Activated CD8-positive, alpha-beta T cell treated with anti-CD3 and anti-CD28 coated beads, Interleukin-2, amount 10 ng/mL, durations not matched to agents 7 days and 5 days (primary cell): ENCODE measurements around the gene OTULINL. TPM values are rescaled to one million over a fixed set of nuclear protein-coding genes. Genes with fewer than 3 reads are reported as not detected.

Experiments
- ATAC-seq: fragments of 150-1000 bp; cut with Tn5 transposase; one replicate; pipeline ENCODE4 v1.10.0; 2021; ENCODE audit warnings: moderate library complexity
- CTCF ChIA-PET: fragments of 350-600 bp; sonication (Branson Sonifier 250); formaldehyde crosslinking; loops from one replicate; lab custom pipeline; 2021; ENCODE audit warnings: antibody characterized with exemption; lab: Charles Lee
- POLR2A ChIA-PET: fragments of 350-600 bp; sonication (Branson Sonifier 250); formaldehyde crosslinking; loops from one replicate; lab custom pipeline; 2021; ENCODE audit warnings: antibody characterized with exemption; lab: Charles Lee
- DNase-seq: peaks from one replicate; pipeline ENCODE4 v3.0.0-alpha.2; 2020
- H3K27ac Mint-ChIP-seq: one replicate; pipeline ENCODE4 v1.8.0; 2021; ENCODE audit warnings: mild to moderate bottlenecking, mixed read lengths
- H3K27me3 Mint-ChIP-seq: one replicate; pipeline ENCODE4 v1.8.0; 2021; ENCODE audit warnings: low read depth, mixed read lengths
- H3K36me3 Mint-ChIP-seq: one replicate; pipeline ENCODE4 v1.8.0; 2021; ENCODE audit warnings: low read depth, mixed read lengths
- H3K4me1 Mint-ChIP-seq: one replicate; pipeline ENCODE4 v1.8.0; 2021; ENCODE audit warnings: low read depth, mixed read lengths
- H3K4me3 Mint-ChIP-seq: one replicate; pipeline ENCODE4 v1.8.0; 2021; ENCODE audit warnings: mild to moderate bottlenecking, mixed read lengths
- H3K9me3 Mint-ChIP-seq: one replicate; pipeline ENCODE4 v1.8.0; 2022; ENCODE audit warnings: mixed read lengths; ENCODE audit not compliant: insufficient read depth
- total RNA-seq, 2 experiments: library from RNA; stranded (reverse); gene quantifications; one replicate each; pipeline ENCODE4 v1.2.3, GENCODE V29; 2021

Gene OTULINL
- total RNA-seq, 2 experiments from 2014 or later, result 59.6 to 68.3 TPM

- no peak for DNase-seq
- peaks cover 19% of the 10 kb centered on the region for H3K9me3 Mint-ChIP-seq
- peaks cover 25% of the 10 kb centered on the region for H3K4me1 Mint-ChIP-seq
- POLR2A ChIA-PET, result interaction anchor here (1.6 kb wide), 1 partner anchor 24 kb away, joined by 6 read pairs; no protein-coding TSS in a partner anchor
- CTCF ChIA-PET, result no interaction called here
- no peak for ATAC-seq
- H3K4me3 Mint-ChIP-seq, result no peak overlapping the region
- no peak overlapping the region for H3K27ac Mint-ChIP-seq
- peaks cover 2% of the 10 kb centered on the region for H3K36me3 Mint-ChIP-seq
- peaks cover 3% of the 10 kb centered on the region for H3K27me3 Mint-ChIP-seq
Measured at GRCh38 chr5:14557791-14558415, 23.7 kb upstream of the OTULINL start.

GRCh38 chr5:14560091-14560595 is 21.4 kb upstream of the OTULINL start:
- DNase-seq, result peak; percentile 54
- H3K4me3 Mint-ChIP-seq, result peak overlapping the region; percentile 49
- peaks cover 25% of the 10 kb centered on the region for H3K4me1 Mint-ChIP-seq
- ChIA-PET POLR2A (interaction anchor here (1.7 kb wide), 1 partner anchor 22 kb away, joined by 7 read pairs; no protein-coding TSS in a partner anchor), CTCF (interaction anchor here (1.0 kb wide), 1 partner anchor 89 kb away, joined by 3 read pairs; no protein-coding TSS in a partner anchor)
- peaks cover 2% of the 10 kb centered on the region for H3K36me3 Mint-ChIP-seq
- H3K27ac Mint-ChIP-seq, result peak overlapping the region; percentile 68
- peaks cover 7% of the 10 kb centered on the region for H3K9me3 Mint-ChIP-seq
- H3K27me3 Mint-ChIP-seq, result no peaks in the 10 kb centered on the region
- ATAC-seq, result peak; percentile 65

- peaks cover 25% of the 10 kb centered on the region for H3K4me1 Mint-ChIP-seq
- POLR2A ChIA-PET, result no interaction called here
- DNase-seq (no peak), ATAC-seq (no peak)
- H3K27ac Mint-ChIP-seq, result no peak overlapping the region
- peaks cover 4% of the 10 kb centered on the region for H3K36me3 Mint-ChIP-seq
- CTCF ChIA-PET, result interaction anchor here (0.6 to 1.5 kb wide), 2 partner anchors 16 to 222 kb away, joined by 3 read pairs; no protein-coding TSS in a partner anchor
- H3K4me3 Mint-ChIP-seq, result no peak overlapping the region
- no peaks in the 10 kb centered on the region for H3K9me3 Mint-ChIP-seq
- H3K27me3 Mint-ChIP-seq, result no peaks in the 10 kb centered on the region
Measured at GRCh38 chr5:14561741-14562140, 19.9 kb upstream of the OTULINL start.

- no peak for ATAC-seq
- H3K27ac Mint-ChIP-seq, result no peak overlapping the region
- no peaks in the 10 kb centered on the region for H3K9me3 Mint-ChIP-seq
- H3K4me3 Mint-ChIP-seq, result no peak overlapping the region
- peaks cover 10% of the 10 kb centered on the region for H3K36me3 Mint-ChIP-seq
- H3K4me1 Mint-ChIP-seq, result no peaks in the 10 kb centered on the region
- ChIA-PET POLR2A (no interaction called here), CTCF (no interaction called here)
- DNase-seq, result no peak
- no peaks in the 10 kb centered on the region for H3K27me3 Mint-ChIP-seq
Measured at GRCh38 chr5:14568333-14568732, 13.3 kb upstream of the OTULINL start.

- DNase-seq (no peak), ATAC-seq (no peak)
- no peaks in the 10 kb centered on the region for H3K27me3 Mint-ChIP-seq
- no peak overlapping the region for H3K4me3 Mint-ChIP-seq
- peaks cover 3% of the 10 kb centered on the region for H3K4me1 Mint-ChIP-seq
- H3K9me3 Mint-ChIP-seq, result no peaks in the 10 kb centered on the region
- peaks cover 10% of the 10 kb centered on the region for H3K36me3 Mint-ChIP-seq
- CTCF ChIA-PET, result interaction anchor here (0.7 kb wide), 1 partner anchor 22 kb away, joined by 3 read pairs; no protein-coding TSS in a partner anchor
- POLR2A ChIA-PET, result interaction anchor here (0.6 kb wide), 1 partner anchor 58 kb away, joined by 4 read pairs; no protein-coding TSS in a partner anchor
- no peak overlapping the region for H3K27ac Mint-ChIP-seq
Measured at GRCh38 chr5:14569948-14570691, 11.5 kb upstream of the OTULINL start.

GRCh38 chr5:14571901-14572300 is 9.7 kb upstream of the OTULINL start:
- H3K27me3 Mint-ChIP-seq, result no peaks in the 10 kb centered on the region
- H3K27ac Mint-ChIP-seq, result no peak overlapping the region
- CTCF ChIA-PET, result no interaction called here
- ATAC-seq, result no peak
- no peak overlapping the region for H3K4me3 Mint-ChIP-seq
- H3K36me3 Mint-ChIP-seq, result peaks cover 7% of the 10 kb centered on the region
- peaks cover 3% of the 10 kb centered on the region for H3K4me1 Mint-ChIP-seq
- no peaks in the 10 kb centered on the region for H3K9me3 Mint-ChIP-seq
- DNase-seq, result no peak
- POLR2A ChIA-PET, result no interaction called here

- ChIA-PET POLR2A (no interaction called here), CTCF (no interaction called here)
- peaks cover 3% of the 10 kb centered on the region for H3K4me1 Mint-ChIP-seq
- H3K27ac Mint-ChIP-seq, result no peak overlapping the region
- H3K9me3 Mint-ChIP-seq, result no peaks in the 10 kb centered on the region
- no peaks in the 10 kb centered on the region for H3K27me3 Mint-ChIP-seq
- no peak for DNase-seq
- no peak overlapping the region for H3K4me3 Mint-ChIP-seq
- peaks cover 4% of the 10 kb centered on the region for H3K36me3 Mint-ChIP-seq
- ATAC-seq, result no peak
Measured at GRCh38 chr5:14572385-14572784, 9.2 kb upstream of the OTULINL start.

GRCh38 chr5:14572836-14573235 is 8.8 kb upstream of the OTULINL start:
- ATAC-seq (no peak), DNase-seq (no peak)
- Mint-ChIP-seq H3K27me3 (no peaks in the 10 kb centered on the region), H3K27ac (no peak overlapping the region), H3K9me3 (no peaks in the 10 kb centered on the region), H3K4me3 (no peak overlapping the region), H3K4me1 (peaks cover 3% of the 10 kb centered on the region), H3K36me3 (peaks cover 4% of the 10 kb centered on the region)
- CTCF ChIA-PET, result no interaction called here
- POLR2A ChIA-PET, result no interaction called here

- Mint-ChIP-seq H3K9me3 (no peaks in the 10 kb centered on the region), H3K36me3 (peaks cover 4% of the 10 kb centered on the region), H3K27me3 (peaks cover 8% of the 10 kb centered on the region), H3K4me3 (no peak overlapping the region), H3K4me1 (peaks cover 3% of the 10 kb centered on the region), H3K27ac (no peak overlapping the region)
- no peak for DNase-seq
- no peak for ATAC-seq
- ChIA-PET CTCF (interaction anchor here (1.3 kb wide), 1 partner anchor 175 kb away, joined by 5 read pairs; no protein-coding TSS in a partner anchor), POLR2A (interaction anchor here (0.8 kb wide), 1 partner anchor 20 kb away, joined by 6 read pairs; no protein-coding TSS in a partner anchor)
Measured at GRCh38 chr5:14574096-14574495, 7.5 kb upstream of the OTULINL start.

- CTCF ChIA-PET, result interaction anchor here (0.6 to 1.3 kb wide), 2 partner anchors 74 to 176 kb away, joined by 3 to 5 read pairs; no protein-coding TSS in a partner anchor
- peaks cover 4% of the 10 kb centered on the region for H3K36me3 Mint-ChIP-seq
- POLR2A ChIA-PET, result interaction anchor here (0.6 kb wide), 1 partner anchor 196 kb away, joined by 3 read pairs; no protein-coding TSS in a partner anchor
- H3K4me1 Mint-ChIP-seq, result peaks cover 3% of the 10 kb centered on the region
- peaks cover 12% of the 10 kb centered on the region for H3K27me3 Mint-ChIP-seq
- H3K27ac Mint-ChIP-seq, result no peak overlapping the region
- DNase-seq, result no peak
- no peaks in the 10 kb centered on the region for H3K9me3 Mint-ChIP-seq
- no peak for ATAC-seq
- H3K4me3 Mint-ChIP-seq, result no peak overlapping the region
Measured at GRCh38 chr5:14574891-14575508, 6.6 kb upstream of the OTULINL start.

- peaks cover 4% of the 10 kb centered on the region for H3K36me3 Mint-ChIP-seq
- H3K9me3 Mint-ChIP-seq, result no peaks in the 10 kb centered on the region
- ChIA-PET POLR2A (no interaction called here), CTCF (interaction anchor here (3.3 kb wide), 1 partner anchor 176 kb away, joined by 10 read pairs; no protein-coding TSS in a partner anchor)
- H3K4me3 Mint-ChIP-seq, result no peak overlapping the region
- DNase-seq, result no peak
- peaks cover 12% of the 10 kb centered on the region for H3K4me1 Mint-ChIP-seq
- H3K27me3 Mint-ChIP-seq, result peaks cover 15% of the 10 kb centered on the region
- no peak overlapping the region for H3K27ac Mint-ChIP-seq
- ATAC-seq, result no peak
Measured at GRCh38 chr5:14576206-14576605, 5.4 kb upstream of the OTULINL start.
